ENCODE results near the gene SUPT16H. TPM values are rescaled to one million over a fixed set of nuclear protein-coding genes. Genes with fewer than 3 reads are reported as not detected.

The SUPT16H gene
- polyA plus RNA-seq, 2 of the 4 experiments (the other 2 are of a cell fraction): 121 to 131 TPM

DNA sequence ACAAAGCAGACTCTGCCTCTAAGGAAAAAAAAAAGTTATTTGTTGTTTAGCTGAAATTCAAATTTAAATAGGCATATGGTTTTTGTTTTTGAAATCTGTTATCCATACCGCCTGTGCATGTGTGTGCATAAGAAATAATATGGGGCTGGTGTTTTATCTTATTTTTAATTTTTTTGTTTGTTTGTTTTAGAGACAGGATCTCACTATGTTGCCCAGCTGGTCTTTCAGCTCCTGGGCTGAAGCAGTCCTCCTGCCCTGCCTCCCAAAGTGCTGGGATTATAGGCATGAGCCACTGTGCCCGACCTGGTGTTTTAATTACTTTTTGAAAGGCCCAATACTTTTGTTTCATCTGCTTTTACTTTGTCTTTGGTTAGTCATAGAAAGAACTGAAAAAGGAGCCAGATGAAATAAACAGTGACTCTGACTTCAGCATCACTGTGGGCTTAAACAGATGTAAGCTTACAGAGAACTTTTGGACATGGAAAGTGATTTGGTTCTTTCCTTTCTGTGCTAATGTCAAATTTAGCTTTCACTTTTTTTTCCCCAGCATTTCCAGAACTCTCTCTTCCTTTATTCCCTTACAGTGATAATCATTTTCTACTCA is 37.2 kb downstream of the SUPT16H start:
- 71% methylated on average over 2 of the region's 2 CpGs for WGBS (ENCODE audit: missing lambda C conversion rate)
- POLR2A ChIA-PET: no interaction called here
- CTCF ChIA-PET: interaction anchor here (1.2 to 2.0 kb wide), 3 partner anchors 10 to 21 kb away, joined by 3 to 6 read pairs (median 4); no protein-coding TSS in a partner anchor
- H3K9me3 ChIP-seq: no peaks in the 10 kb centered on the region
- H3K4me1 ChIP-seq: no peaks in the 10 kb centered on the region
- DNase-seq (ENCODE audit: low read depth in 1 of 2, low spot score in 1 of 2) (no peak), FAIRE-seq (no peak), ATAC-seq (no peak; a peak in 1 of 6 replicates)
- no peak overlapping the region for H3K4me2 ChIP-seq
- no peak overlapping the region for H3K4me3 ChIP-seq
- TF ChIP-seq TFCP2L1 (CRISPR knock-in tag; IDR thresholded peaks at IDR 0.05): no peak
- TF ChIP-seq ZSCAN20 (CRISPR knock-in tag; IDR thresholded peaks at IDR 0.05): no peak
- TF ChIP-seq, protein P1, sequence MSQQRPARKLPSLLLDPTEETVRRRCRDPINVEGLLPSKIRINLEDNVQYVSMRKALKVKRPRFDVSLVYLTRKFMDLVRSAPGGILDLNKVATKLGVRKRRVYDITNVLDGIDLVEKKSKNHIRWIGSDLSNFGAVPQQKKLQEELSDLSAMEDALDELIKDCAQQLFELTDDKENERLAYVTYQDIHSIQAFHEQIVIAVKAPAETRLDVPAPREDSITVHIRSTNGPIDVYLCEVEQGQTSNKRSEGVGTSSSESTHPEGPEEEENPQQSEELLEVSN (IDR thresholded peaks at IDR 0.05; ENCODE audit: borderline replicate concordance, low read depth): no peak
- TF ChIP-seq JUN (IDR thresholded peaks at IDR 0.05): no peak
- no peak for TF ChIP-seq EHF (CRISPR knock-in tag; IDR thresholded peaks at IDR 0.05)
- TF ChIP-seq GATA3 (IDR thresholded peaks at IDR 0.05; ENCODE audit: borderline replicate concordance): no peak
- TF ChIP-seq PHF8 (IDR thresholded peaks at IDR 0.05; ENCODE audit: borderline replicate concordance, low read depth): no peak
- H3K27ac ChIP-seq: no peak overlapping the region

DNA sequence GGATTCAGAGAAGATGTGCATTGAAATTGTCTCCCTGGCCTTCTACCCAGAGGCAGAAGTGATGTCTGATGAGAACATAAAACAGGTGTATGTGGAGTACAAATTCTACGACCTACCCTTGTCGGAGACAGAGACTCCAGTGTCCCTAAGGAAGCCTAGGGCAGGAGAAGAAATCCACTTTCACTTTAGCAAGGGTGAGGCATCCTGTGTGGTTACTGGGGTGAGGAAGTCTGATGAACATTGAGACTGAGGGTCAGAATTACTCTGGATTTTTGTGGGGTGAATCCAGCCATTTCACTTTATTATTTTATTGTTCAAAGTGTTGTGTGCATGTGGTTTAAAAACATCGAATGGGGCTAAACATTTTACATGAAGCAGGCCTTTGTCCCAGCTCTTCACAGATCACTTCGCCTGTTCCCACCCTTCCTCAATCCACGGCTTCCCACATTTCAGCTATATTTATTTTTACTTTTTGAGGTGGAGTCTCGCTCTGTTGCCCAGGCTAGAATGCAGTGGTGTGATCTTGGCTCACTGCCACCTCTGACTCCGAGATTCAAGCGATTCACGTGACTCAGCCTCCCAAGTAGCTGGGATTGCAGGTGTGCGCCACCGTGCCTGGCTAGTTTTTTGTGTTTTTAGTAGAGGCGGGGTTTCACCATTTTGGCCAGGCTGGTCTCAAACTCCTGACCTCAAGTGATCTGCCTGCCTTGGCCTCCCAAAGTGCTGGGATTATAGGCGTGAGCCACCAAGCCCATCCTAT is 40.6 kb downstream of the SUPT16H start:
- H3K27ac ChIP-seq: no peak overlapping the region
- POLR2A ChIA-PET: interaction anchor here (0.6 kb wide), 1 partner anchor 1719 kb away, joined by 3 read pairs; no protein-coding TSS in a partner anchor
- H3K4me3 ChIP-seq: no peak overlapping the region
- H3K9me3 ChIP-seq: no peaks in the 10 kb centered on the region
- FAIRE-seq: no peak
- no peak for TF ChIP-seq MYC (IDR thresholded peaks at IDR 0.05; ENCODE audit: borderline replicate concordance, low read length)
- no peak for TF ChIP-seq HOXB13 (CRISPR knock-in tag; IDR thresholded peaks at IDR 0.05; ENCODE audit: low read depth)
- TF ChIP-seq, protein P2, sequence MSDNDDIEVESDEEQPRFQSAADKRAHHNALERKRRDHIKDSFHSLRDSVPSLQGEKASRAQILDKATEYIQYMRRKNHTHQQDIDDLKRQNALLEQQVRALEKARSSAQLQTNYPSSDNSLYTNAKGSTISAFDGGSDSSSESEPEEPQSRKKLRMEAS (IDR thresholded peaks at IDR 0.05): no peak
- no peak for TF ChIP-seq ZNF302 (CRISPR knock-in tag; IDR thresholded peaks at IDR 0.05)
- no peak for TF ChIP-seq CEBPB (IDR thresholded peaks at IDR 0.05)
- no peak for DNase-seq (ENCODE audit: low read depth in 1 of 2, low spot score in 1 of 2)
- no peak for ATAC-seq
- H3K4me1 ChIP-seq: no peaks in the 10 kb centered on the region
- CTCF ChIA-PET: no interaction called here
- H3K4me2 ChIP-seq: no peak overlapping the region
- WGBS (ENCODE audit: missing lambda C conversion rate): 80% methylated on average over 13 of the region's 13 CpGs

DNA sequence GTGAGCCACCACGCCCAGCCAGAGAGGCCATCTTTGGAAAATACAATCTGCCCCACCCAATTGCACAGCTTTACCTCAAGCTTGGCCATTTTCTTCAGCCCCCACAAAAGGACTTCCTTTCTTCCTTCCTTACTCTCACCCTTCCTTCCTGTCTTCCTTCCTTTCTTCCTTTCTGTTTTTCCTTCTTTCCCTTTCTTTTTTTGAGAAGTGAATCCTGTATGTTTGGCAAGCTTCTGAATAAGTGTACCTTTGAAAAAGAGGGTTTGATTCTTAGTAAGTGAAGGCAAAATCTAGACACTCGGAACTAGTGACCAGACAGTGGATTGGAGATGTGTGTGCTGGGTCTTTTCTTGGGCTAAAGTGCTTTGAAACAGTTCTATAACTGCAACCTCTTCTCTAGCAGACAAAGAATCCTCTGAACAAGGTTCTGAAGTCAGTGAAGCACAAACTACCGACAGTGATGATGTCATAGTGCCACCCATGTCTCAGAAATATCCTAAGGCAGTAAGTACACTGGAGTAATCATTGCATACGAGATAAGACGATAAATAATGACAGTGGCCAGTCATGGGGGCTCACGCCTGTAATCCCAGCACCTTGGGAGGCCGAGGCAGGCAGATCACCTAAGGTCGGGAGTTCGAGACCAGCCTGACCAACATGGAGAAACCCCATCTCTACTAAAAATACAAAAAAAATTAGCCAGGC is 49.5 kb downstream of the SUPT16H start:
- Histone ChIP-seq H3K4me3 (no peak overlapping the region), H3K4me1 (no peaks in the 10 kb centered on the region), H3K9me3 (no peaks in the 10 kb centered on the region), H3K27ac (no peak overlapping the region), H3K4me2 (no peak overlapping the region)
- DNase-seq (ENCODE audit: low read depth in 1 of 2, low spot score in 1 of 2): no peak
- no peak for FAIRE-seq
- TF ChIP-seq, protein P3, sequence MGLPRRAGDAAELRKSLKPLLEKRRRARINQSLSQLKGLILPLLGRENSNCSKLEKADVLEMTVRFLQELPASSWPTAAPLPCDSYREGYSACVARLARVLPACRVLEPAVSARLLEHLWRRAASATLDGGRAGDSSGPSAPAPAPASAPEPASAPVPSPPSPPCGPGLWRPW (IDR thresholded peaks at IDR 0.05): no peak
- no peak for TF ChIP-seq FOXS1 (CRISPR knock-in tag; IDR thresholded peaks at IDR 0.05)
- POLR2A ChIA-PET: interaction anchor here (0.5 kb wide), 1 partner anchor 59 kb away, joined by 5 read pairs; no protein-coding TSS in a partner anchor
- CTCF ChIA-PET: interaction anchor here (1.1 to 1.6 kb wide), 2 partner anchors 14 to 32 kb away, joined by 3 read pairs; no protein-coding TSS in a partner anchor
- ATAC-seq: no peak
- WGBS (ENCODE audit: missing lambda C conversion rate): 60% methylated on average over 9 of the region's 9 CpGs

DNA sequence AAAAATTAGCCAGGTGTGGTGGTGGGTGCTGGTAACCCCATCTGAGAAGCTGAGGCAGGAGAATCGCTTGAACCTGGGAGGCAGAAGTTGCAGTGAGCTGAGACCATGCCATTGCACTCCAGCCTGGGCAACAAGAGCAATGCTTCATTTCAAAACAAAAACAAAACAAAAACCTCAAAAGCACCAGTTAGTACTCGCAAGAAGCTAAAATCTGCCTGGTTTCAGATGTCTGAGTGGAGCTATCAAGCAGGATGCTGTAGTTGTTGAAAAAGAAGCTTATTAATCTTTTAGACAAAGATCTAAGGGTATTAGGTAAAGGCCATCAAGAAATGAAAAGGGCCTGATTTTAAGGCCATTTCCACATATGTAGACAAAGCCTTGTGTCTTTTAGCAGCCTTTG is 50.9 kb downstream of the SUPT16H start:
- no peaks in the 10 kb centered on the region for H3K4me1 ChIP-seq
- WGBS (ENCODE audit: missing lambda C conversion rate): 60% methylated on average over 2 of the region's 2 CpGs
- no peak for FAIRE-seq
- ChIA-PET CTCF (interaction anchor here (0.8 to 1.4 kb wide), 3 partner anchors 13 to 61 kb away, joined by 3 read pairs; no protein-coding TSS in a partner anchor), POLR2A (no interaction called here)
- no peak overlapping the region for H3K4me2 ChIP-seq
- DNase-seq (ENCODE audit: low read depth in 1 of 2, low spot score in 1 of 2): no peak
- no peak overlapping the region for H3K27ac ChIP-seq
- no peak overlapping the region for H3K4me3 ChIP-seq
- H3K9me3 ChIP-seq: no peaks in the 10 kb centered on the region
- ATAC-seq: no peak
- TF ChIP-seq HOXA7 (CRISPR knock-in tag; IDR thresholded peaks at IDR 0.05): no peak
- TF ChIP-seq EHMT2 (IDR thresholded peaks at IDR 0.05; ENCODE audit: low read depth): no peak

Measured in A549 (cell line).